GM12892 (cell line): ENCODE data around the gene MAP3K9.

ENCODE experiments used
- DNase-seq: peaks from one replicate; pipeline ENCODE4 v3.0.0; 2011; ENCODE audit not compliant: insufficient read length
- FAIRE-seq: peaks from 2 replicates; lab custom pipeline; 2011; peaks lifted over from hg19 to GRCh38; lab: Jason Lieb, UNC
- POLR2A ChIP-seq: IDR thresholded peaks from 2 replicates; pipeline ENCODE4 v1.6.1; 2011; ENCODE audit warnings: low read depth, low read length, control low read depth
- POLR2AphosphoS5 ChIP-seq: IDR thresholded peaks from 2 replicates; pipeline ENCODE4 v1.6.1; 2011; ENCODE audit warnings: low read depth, low read length, control low read depth
- TAF1 ChIP-seq: IDR thresholded peaks from 2 replicates; pipeline ENCODE4 v1.6.1; 2011; ENCODE audit warnings: low read depth, mild to moderate bottlenecking, control low read depth, low read length, borderline replicate concordance

Gene MAP3K9

GRCh38 chr14:70735043-70735442 is 74.3 kb downstream of the MAP3K9 start:
- no peak for DNase-seq
- no peak for FAIRE-seq
- TF ChIP-seq TAF1 = no peak
- TF ChIP-seq POLR2A = no peak
- TF ChIP-seq POLR2AphosphoS5 = no peak

DNA sequence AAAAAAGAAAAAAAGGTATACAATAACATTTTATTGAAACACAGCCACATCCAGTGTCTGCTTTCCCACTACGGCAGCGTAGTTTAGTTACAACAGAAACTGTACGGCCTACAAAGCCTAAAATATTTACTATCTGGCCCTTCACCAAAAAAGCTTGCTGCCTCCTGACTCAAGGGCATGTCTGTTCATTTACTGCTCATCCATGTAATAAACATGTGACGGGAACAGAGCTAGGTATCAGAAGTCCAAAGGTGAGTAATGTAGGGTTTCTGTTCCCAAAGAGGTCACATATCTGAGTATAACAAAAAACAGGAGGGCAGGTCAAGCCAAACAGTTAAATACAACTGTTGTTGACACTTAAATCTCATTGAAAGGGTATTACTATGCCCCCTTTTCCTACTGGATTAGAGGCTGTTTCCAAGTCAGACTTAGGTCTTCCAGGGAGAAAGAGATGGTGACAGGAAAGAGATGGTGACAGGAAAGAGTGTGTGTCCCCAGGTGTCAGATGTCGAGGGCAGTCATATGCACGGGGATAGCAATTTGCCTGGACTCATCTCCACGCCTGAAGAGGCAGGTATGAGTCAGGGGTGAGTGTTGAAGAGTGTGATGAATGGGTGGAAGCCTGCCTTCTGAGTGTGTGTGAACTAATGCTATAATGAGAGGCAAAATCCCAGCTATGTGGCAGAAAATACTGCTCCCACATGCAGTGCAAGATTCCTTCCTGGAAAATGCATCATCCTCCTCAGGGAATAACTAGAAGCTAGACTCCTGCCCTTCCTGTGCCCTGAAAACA is 77.7 kb downstream of the MAP3K9 start:
- DNase-seq (no peak), FAIRE-seq (no peak)
- TF ChIP-seq POLR2AphosphoS5 (no peak), TAF1 (no peak), POLR2A (no peak)

DNA sequence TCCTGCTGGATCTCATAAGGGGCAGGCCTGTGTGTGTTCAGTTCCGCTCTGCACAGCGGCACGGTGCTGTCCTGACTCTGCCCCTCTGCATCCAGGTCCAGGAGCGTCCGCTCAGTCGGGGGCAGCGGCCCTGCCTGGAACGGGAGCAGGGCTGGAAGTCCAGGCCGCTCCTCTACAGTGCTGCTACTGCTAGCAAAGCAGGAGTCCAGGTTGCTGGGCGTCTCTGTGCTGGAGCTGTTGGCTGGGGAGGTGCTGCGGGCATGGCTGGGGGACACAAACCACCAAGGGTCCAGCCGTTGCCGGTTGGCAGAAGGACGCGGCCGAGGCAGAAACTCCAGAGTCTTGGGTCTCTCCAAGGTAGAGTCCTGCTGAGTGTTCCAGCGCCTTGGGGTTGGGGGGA is 78.9 kb downstream of the MAP3K9 start:
- FAIRE-seq (no peak), DNase-seq (no peak)
- TF ChIP-seq POLR2AphosphoS5 (no peak), POLR2A (no peak), TAF1 (no peak)

- TF ChIP-seq POLR2A (no peak), TAF1 (no peak), POLR2AphosphoS5 (no peak)
- FAIRE-seq (no peak), DNase-seq (no peak)
These were observed 82.5 kb downstream of the MAP3K9 start for GRCh38 chr14:70726651-70727375.

GRCh38 chr14:70724944-70725343 is 84.4 kb downstream of the MAP3K9 start:
- no peak for TF ChIP-seq TAF1
- no peak for TF ChIP-seq POLR2A
- TF ChIP-seq POLR2AphosphoS5 = no peak
- DNase-seq (no peak), FAIRE-seq (no peak)

DNA sequence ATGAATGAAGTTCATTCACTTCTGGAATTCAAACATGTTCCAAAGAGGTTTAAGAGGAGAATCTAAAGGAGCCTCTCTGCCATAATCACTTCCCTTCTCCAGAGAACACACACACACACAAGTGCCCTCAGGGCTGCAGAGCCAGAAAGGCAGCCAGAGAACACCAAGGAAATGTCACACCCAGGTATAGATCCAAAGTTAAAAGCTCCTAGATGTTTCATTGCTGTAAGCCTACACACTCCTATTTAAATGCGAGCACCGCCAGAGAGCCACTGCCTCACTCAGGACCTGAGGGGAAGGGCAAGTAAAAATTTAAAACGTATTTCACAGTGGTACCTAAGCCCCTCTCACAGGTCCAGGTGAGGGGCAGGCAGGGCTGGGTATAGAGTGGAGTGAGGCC is 85.2 kb downstream of the MAP3K9 start:
- DNase-seq (no peak), FAIRE-seq (no peak)
- no peak for TF ChIP-seq POLR2AphosphoS5

DNA sequence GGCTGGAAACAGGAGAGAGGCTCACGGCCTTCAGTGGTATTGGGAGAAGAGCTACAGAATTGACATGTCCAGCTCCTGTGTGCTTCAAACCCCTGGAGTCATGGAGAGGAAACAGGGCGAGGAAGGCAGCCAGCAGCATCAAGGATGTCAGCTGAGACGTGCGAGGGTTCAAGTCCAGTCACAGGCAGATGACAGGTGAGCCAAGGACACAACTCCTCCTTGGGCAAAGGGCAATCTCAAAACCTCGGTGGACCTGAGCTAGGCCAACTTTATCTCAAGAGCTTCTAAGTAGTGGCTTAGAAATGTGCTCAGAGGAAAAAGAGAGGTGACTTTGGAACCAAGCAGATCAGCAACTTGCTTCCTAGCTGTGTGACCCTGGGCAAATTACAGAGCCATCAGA is 86.0 kb downstream of the MAP3K9 start:
- FAIRE-seq = peak; percentile 69
- no peak for DNase-seq
- TF ChIP-seq TAF1 (no peak), POLR2A (no peak), POLR2AphosphoS5 (no peak)

DNA sequence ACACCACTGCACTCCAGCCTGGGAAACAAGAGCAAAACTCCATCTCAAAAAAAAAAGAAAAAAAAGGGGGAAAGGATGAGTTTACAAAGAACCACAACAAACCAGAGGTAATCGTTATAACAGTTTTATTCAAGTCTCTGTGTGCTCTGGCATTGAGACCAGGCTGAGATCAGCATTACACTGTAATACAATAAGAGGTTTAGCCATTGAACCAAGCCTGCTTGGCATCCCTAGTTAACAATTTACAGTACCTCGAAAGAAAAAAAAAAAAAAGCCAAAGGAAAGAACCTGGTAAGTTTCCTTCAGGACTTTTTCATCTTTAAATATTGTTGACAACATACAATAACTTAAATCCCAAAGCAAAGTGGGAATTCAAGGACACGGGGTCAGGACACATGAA is 86.9 kb downstream of the MAP3K9 start:
- DNase-seq (no peak), FAIRE-seq (no peak)
- no peak for TF ChIP-seq POLR2A
- no peak for TF ChIP-seq TAF1
- no peak for TF ChIP-seq POLR2AphosphoS5

GRCh38 chr14:70721542-70721941 is 87.8 kb downstream of the MAP3K9 start:
- no peak for TF ChIP-seq TAF1
- no peak for TF ChIP-seq POLR2AphosphoS5
- no peak for TF ChIP-seq POLR2A
- FAIRE-seq (no peak), DNase-seq (no peak)

DNA sequence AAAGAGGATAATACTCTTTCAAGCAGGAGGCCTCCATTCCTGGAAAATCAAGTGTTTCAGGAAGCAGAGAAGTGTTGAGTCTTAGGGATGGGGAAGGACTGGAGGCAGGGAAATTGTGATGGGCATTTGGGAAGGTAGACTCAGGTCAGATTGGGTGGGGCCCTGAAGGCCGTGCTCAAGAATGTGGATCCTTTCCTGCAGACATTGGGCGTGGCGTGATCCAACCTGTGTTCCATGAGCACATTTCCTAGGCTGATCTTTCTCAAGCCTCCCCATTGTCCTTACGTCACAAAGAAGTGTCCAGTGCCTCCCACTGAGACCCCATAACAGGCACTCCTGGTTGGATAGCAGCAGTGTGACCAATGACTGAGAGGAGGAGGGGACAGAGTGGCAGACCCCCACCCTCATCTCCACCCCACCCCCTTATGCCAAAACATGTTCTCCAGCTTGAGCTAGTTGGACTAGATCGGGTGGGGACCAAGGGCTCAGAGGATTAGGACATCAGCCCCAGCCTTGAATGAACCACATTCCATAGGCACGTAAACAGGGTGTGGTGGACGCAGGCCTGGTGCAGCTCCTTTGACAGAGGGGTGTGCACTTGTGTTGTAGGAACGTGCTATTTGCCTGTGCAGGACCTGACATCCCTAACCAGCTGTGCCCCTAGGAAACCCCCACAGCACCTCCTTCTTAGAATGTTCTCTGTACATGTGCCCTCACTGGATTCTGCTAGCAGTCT is 90.8 kb downstream of the MAP3K9 start:
- no peak for DNase-seq
- no peak for FAIRE-seq
- TF ChIP-seq POLR2A = no peak
- TF ChIP-seq POLR2AphosphoS5 = no peak
- no peak for TF ChIP-seq TAF1

- no peak for FAIRE-seq
These were observed 92.4 kb downstream of the MAP3K9 start for GRCh38 chr14:70716958-70717357.

More at GRCh38 chr14:70716958-70717357, 92.4 kb downstream of the MAP3K9 start:
- DNase-seq = no peak
- TF ChIP-seq TAF1 (no peak), POLR2AphosphoS5 (no peak), POLR2A (no peak)
